K562 (cell line): ENCODE data around the gene VIM. TPM values are rescaled to one million over a fixed set of nuclear protein-coding genes. Genes with fewer than 3 reads are reported as not detected.

Experiments
- ATF7 ChIP-seq: fragments of 450-650 bp; IDR thresholded peaks from 2 replicates; pipeline ENCODE4 v1.7.1; 2014; ENCODE audit warnings: mild to moderate bottlenecking, moderate library complexity
- BCLAF1 ChIP-seq, 2 experiments: fragments of 450-650 bp in 1 of 2; IDR thresholded peaks; 2 replicates each; pipeline ENCODE4 v1.6.1; 2011 to 2017; ENCODE audit warnings: low read depth in 2 of 2, antibody characterized with exemption in 1 of 2, borderline replicate concordance in 1 of 2, low read length in 1 of 2, mild to moderate bottlenecking in 1 of 2, mixed read lengths in 1 of 2; ENCODE audit not compliant: control insufficient read depth in 1 of 2
- CHD1 ChIP-seq: fragments of 200-600 bp; sonication (generic); IDR thresholded peaks from one replicate; pipeline ENCODE4 v1.6.1; 2012; ENCODE audit warnings: mild to moderate bottlenecking, moderate library complexity, low read length, inconsistent platforms
- DMBX1 ChIP-seq: fragments of 250-450 bp; sonication (Bioruptor Pico); IDR thresholded peaks from 2 replicates; pipeline ENCODE4 v1.8.0; 2022; ENCODE audit warnings: inconsistent platforms, mild to moderate bottlenecking, moderate library complexity, borderline replicate concordance
- ELF2 ChIP-seq: fragments of 250-450 bp; sonication (Bioruptor Pico); IDR thresholded peaks from 2 replicates; pipeline ENCODE4 v1.5.0; 2021; ENCODE audit warnings: mild to moderate bottlenecking
- GATAD2A ChIP-seq: fragments of 450-650 bp; IDR thresholded peaks from 2 replicates; pipeline ENCODE4 v1.6.1; 2017
- HEY1 ChIP-seq: fragments of 250-450 bp; sonication (Bioruptor Pico); IDR thresholded peaks from 2 replicates; pipeline ENCODE4 v1.5.0; 2020; ENCODE audit warnings: mild to moderate bottlenecking, moderate library complexity, borderline replicate concordance
- HSF4 ChIP-seq: fragments of 250-450 bp; sonication (Bioruptor Pico); IDR thresholded peaks from 2 replicates; pipeline ENCODE4 v2.1.2; 2022; ENCODE audit warnings: mild to moderate bottlenecking, moderate library complexity, borderline replicate concordance
- JUND ChIP-seq, 2 experiments: IDR thresholded peaks; 2 replicates in 1 of 2; 3 replicates in 1 of 2; pipeline ENCODE4 v1.6.1; 2011; ENCODE audit warnings: borderline replicate concordance in 2 of 2, low read depth in 2 of 2, low read length in 2 of 2, improper control_type of control experiment in 1 of 2, missing biosample characterization in 1 of 2, missing genetic modification characterization in 1 of 2, missing genetic modification reagents in 1 of 2
- MITF ChIP-seq: IDR thresholded peaks from 2 replicates; pipeline ENCODE4 v1.6.1; 2014; ENCODE audit warnings: antibody characterized with exemption
- NFE2 ChIP-seq: IDR thresholded peaks from 2 replicates; pipeline ENCODE4 v1.6.1; 2014; ENCODE audit warnings: antibody characterized with exemption, low read depth
- NONO ChIP-seq, 2 experiments: fragments of 200-400 bp in 1 of 2; fragments of 450-650 bp in 1 of 2; formaldehyde crosslinking in 1 of 2; IDR thresholded peaks; 2 replicates each; pipeline ENCODE4 v1.6.1; 2017; ENCODE audit warnings: low read depth in 2 of 2, mild to moderate bottlenecking in 2 of 2, moderate library complexity in 2 of 2, low read length in 1 of 2
- SAFB2 ChIP-seq: fragments of 200-400 bp; formaldehyde crosslinking; IDR thresholded peaks from 2 replicates; pipeline ENCODE4 v1.6.1; 2018; ENCODE audit warnings: borderline replicate concordance, low read length, low read depth, moderate library complexity; ENCODE audit not compliant: severe bottlenecking
- SMAD1 ChIP-seq: fragments of 150-350 bp; IDR thresholded peaks from 2 replicates; pipeline ENCODE4 v1.6.1; 2014; ENCODE audit warnings: low read length, low read depth; ENCODE audit not compliant: partially characterized antibody
- TCF7L2 ChIP-seq: fragments of 150-350 bp; IDR thresholded peaks from 2 replicates; pipeline ENCODE4 v1.6.1; 2016; ENCODE audit warnings: low read depth, mild to moderate bottlenecking, low read length, moderate library complexity
- ZFX ChIP-seq: sonication (generic); formaldehyde crosslinking; IDR thresholded peaks from 2 replicates; pipeline ENCODE4 v1.8.0; 2022; ENCODE audit warnings: mild to moderate bottlenecking, missing genetic modification reagents, moderate library complexity
- ZNF347 ChIP-seq: fragments of 450-650 bp; formaldehyde crosslinking; IDR thresholded peaks from 2 replicates; pipeline ENCODE4 v1.4.0; 2020; ENCODE audit warnings: low read depth, mild to moderate bottlenecking, moderate library complexity
- polyA plus RNA-seq, 8 experiments: library from polyadenylated mRNA; depleted of rRNA in 4 of 8; stranded (reverse) in 5 of 8; unstranded in 3 of 8; fragments of >200 nt; fragmentation: Nextera tagmentation in 2 of 8; fragmentation: Illumina TruSeq in 1 of 8; extraction: Ambion mirVana in 2 of 8; extraction: Trizol in 1 of 8; gene quantifications; 2 replicates each; pipeline versions ENCODE4 v1.2.1 to v1.2.3, GENCODE V29; 2011 to 2014; ENCODE audit warnings: inconsistent platforms in 1 of 8, missing spikeins in 1 of 8
- total RNA-seq, 7 experiments: library from RNA; depleted of rRNA in 6 of 7; stranded (reverse); fragments of >200 nt in 6 of 7; fragmentation: Illumina TruSeq in 2 of 7; extraction: Trizol in 2 of 7; gene quantifications; 2 replicates each; pipeline versions ENCODE4 v1.2.1 to v1.2.3, GENCODE V29; 2011 to 2021; ENCODE audit warnings: low replicate concordance in 1 of 7
- TF ChIP-seq, protein P1 (sequence below): sonication (generic); IDR thresholded peaks from 2 replicates; pipeline ENCODE4 v1.6.1; 2016

Gene VIM
- total and polyA plus RNA-seq, 9 of the 15 experiments (the other 6 are each of a cell fraction or from before 2014, with no cell fraction given) = 86.0 to 621 (median 383) TPM

GRCh38 chr10:17214971-17215781 is 12.9 kb upstream of the VIM start (continued):
- no peak for TF ChIP-seq GATAD2A
- TF ChIP-seq HEY1 (CRISPR knock-in tag) = no peak
- TF ChIP-seq, protein P1, sequence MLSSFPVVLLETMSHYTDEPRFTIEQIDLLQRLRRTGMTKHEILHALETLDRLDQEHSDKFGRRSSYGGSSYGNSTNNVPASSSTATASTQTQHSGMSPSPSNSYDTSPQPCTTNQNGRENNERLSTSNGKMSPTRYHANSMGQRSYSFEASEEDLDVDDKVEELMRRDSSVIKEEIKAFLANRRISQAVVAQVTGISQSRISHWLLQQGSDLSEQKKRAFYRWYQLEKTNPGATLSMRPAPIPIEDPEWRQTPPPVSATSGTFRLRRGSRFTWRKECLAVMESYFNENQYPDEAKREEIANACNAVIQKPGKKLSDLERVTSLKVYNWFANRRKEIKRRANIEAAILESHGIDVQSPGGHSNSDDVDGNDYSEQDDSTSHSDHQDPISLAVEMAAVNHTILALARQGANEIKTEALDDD = peak; percentile 68
- no peak for TF ChIP-seq HSF4 (CRISPR knock-in tag)
- TF ChIP-seq BCLAF1 (IDR thresholded peaks at IDR 0.05; ENCODE audit: borderline replicate concordance in 1 of 2, control insufficient read depth in 1 of 2, low read depth in 2 of 2, low read length in 1 of 2) = 0 out of 4 replicates have a peak, but pooled peaks of 1 of the 2 experiments have one; percentile 43
- TF ChIP-seq ZNF347 = no peak
- peak; percentile 75; the same call in 1 of the 2 replicates for TF ChIP-seq TCF7L2
- peak; percentile 73; the same call in 1 of the 2 replicates for TF ChIP-seq JUND (IDR thresholded peaks at IDR 0.05; ENCODE audit: borderline replicate concordance, low read depth, low read length)
- no peak for TF ChIP-seq JUND (tag; IDR thresholded peaks at IDR 0.05; ENCODE audit: borderline replicate concordance, low read depth, low read length)
- TF ChIP-seq CHD1 = no peak
- no peak for TF ChIP-seq ELF2
- no peak for TF ChIP-seq SAFB2
- TF ChIP-seq NFE2 = no peak
- TF ChIP-seq SMAD1 = no peak
- no peak for TF ChIP-seq MITF
- TF ChIP-seq ZFX (CRISPR knock-in tag) = peak; percentile 23; the same call in 1 of the 2 replicates
- peak; percentile 17; the same call in 1 of the 2 replicates for TF ChIP-seq DMBX1
- peak; percentile 97 for TF ChIP-seq ATF7
- peak in 1 of 2 experiments; percentile 96; a peak in 2 of 4 replicates for TF ChIP-seq NONO (IDR thresholded peaks at IDR 0.05; ENCODE audit: low read depth in 2 of 2, low read length in 1 of 2)
